ENCODE data around the gene PDLIM7.

DNA sequence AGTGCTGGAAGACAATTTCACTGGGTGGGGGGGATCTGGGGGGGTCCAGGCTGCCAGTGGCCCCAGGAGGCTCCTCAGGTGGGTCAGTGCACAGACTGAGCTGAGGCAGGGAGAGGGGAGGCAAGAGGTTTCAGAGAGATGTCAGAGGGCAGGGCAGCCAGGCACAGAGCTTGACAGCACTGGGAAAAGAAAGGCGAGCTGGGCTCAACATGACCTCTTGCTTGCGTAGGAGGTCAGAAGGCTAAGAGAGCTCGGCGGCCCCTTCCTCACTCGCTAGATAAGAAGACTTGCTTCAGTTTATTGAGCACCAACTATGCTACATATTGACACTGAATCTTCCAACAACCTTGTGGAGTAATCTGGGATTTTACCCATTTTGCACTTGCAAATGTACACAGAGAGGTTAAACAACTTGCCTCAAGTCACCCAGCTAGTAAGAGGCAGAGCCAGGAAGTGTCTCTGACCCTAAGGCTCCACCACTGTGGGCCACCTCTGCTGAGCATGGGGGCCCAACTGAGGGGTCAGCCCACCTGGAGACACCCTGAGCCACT is 3.5 kb downstream of the PDLIM7 start:
- TF ChIP-seq CTCF (IDR thresholded peaks at IDR 0.05) (no peak), POLR2A (IDR thresholded peaks at IDR 0.05) (no peak)
